C4-2B (cell line): ENCODE measurements around the gene SLC25A21.

ENCODE experiments used
- H3K27ac ChIP-seq: fragments of 450-650 bp; 2 replicates; pipeline ENCODE4 v1.5.1; 2017
- CTCF ChIP-seq: fragments of 450-650 bp; conservative IDR thresholded peaks from 2 replicates; pipeline ENCODE4 v1.5.1; 2017; ENCODE audit warnings: mild to moderate bottlenecking
- ZFX ChIP-seq: fragments of 450-650 bp; IDR thresholded peaks from 2 replicates; pipeline ENCODE4 v1.6.1; 2017

Gene SLC25A21

GRCh38 chr14:36690311-36691040 is 481.9 kb downstream of the SLC25A21 start:
- no peak overlapping the region for H3K27ac ChIP-seq
- no peak for TF ChIP-seq ZFX
- no peak for TF ChIP-seq CTCF

- H3K27ac ChIP-seq: no peak overlapping the region
- TF ChIP-seq ZFX: no peak
- no peak for TF ChIP-seq CTCF
These were observed 487.5 kb downstream of the SLC25A21 start for GRCh38 chr14:36684946-36685345.

GRCh38 chr14:36683083-36683724 is 489.2 kb downstream of the SLC25A21 start:
- TF ChIP-seq CTCF: no peak
- no peak for TF ChIP-seq ZFX
- H3K27ac ChIP-seq: peak overlapping the region; percentile 56

- TF ChIP-seq CTCF (no peak), ZFX (no peak)
- H3K27ac ChIP-seq: no peak overlapping the region; the same call in 1 of the 2 replicates
These were observed 490.1 kb downstream of the SLC25A21 start for GRCh38 chr14:36682338-36682737.

- TF ChIP-seq CTCF (no peak), ZFX (no peak)
- H3K27ac ChIP-seq: no peak overlapping the region
These were observed 496.2 kb downstream of the SLC25A21 start for GRCh38 chr14:36676236-36676635.

- TF ChIP-seq CTCF: no peak
- TF ChIP-seq ZFX: no peak
- H3K27ac ChIP-seq: no peak overlapping the region
These were observed 496.8 kb downstream of the SLC25A21 start for GRCh38 chr14:36675581-36675980.

- H3K27ac ChIP-seq: no peak overlapping the region
- no peak for TF ChIP-seq ZFX
- no peak for TF ChIP-seq CTCF
These were observed 497.7 kb downstream of the SLC25A21 start for GRCh38 chr14:36674659-36675058.
